ENCODE results near the gene GTF3C2. TPM values are rescaled to one million over a fixed set of nuclear protein-coding genes. Genes with fewer than 3 reads are reported as not detected.
A peak's percentile ranks its signal among the peaks of the same experiment; 100 is the strongest.

GTF3C2 gene
- total and polyA plus RNA-seq, 10 of the 15 experiments (the other 5 are each of a cell fraction or from before 2014, with no cell fraction given) = 45.9 to 105 (median 80.3) TPM

DNA sequence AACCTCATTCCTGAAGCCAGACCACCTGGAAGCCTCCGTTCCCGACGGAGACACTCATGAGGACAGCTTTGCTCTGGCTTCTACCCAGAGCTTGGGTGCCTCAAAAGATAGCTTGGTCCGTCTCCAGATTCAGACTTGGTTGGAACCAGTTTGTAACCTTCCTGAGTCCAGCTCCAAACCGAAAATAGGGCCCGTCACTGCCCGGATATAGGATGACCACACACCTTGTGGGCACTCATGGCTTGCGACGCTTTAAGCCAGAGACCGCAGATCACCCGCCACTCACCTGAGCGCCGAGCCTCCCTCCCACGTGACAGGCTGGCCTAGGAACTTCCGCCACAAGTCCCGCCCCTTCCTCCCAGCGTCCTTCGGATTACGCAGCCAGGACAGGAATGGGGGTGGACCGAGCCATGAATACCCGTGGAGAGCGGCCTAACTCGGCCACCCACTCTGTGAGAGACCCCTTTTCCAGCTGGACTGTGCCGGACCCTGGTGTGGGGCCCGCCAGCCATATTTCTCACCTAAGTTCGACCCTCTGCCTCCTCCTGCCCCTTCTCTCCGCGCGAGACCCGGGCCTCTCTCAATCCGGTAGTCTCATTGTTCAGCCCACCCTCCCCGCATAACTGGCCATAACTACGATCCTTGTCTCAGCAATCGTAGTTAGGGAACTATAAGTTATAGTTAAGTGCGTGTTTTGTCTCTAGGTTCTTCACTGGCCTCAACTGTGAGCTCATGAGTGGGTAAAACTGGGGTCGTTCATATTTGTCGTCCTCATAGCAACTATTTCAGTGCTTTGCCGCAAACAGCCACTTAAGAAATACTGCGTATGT, 33.6 kb downstream of the GTF3C2 start, which contains the start of gene MPV17 (continued):
- TF ChIP-seq NFYB (IDR thresholded peaks at IDR 0.05; ENCODE audit: insufficient read depth, low read depth, low read length) = peak; percentile 54; the same call in 1 of the 2 replicates
- no peak for TF ChIP-seq TCF12 (IDR thresholded peaks at IDR 0.05; ENCODE audit: low read depth, low read length)
- TF ChIP-seq, protein P1, sequence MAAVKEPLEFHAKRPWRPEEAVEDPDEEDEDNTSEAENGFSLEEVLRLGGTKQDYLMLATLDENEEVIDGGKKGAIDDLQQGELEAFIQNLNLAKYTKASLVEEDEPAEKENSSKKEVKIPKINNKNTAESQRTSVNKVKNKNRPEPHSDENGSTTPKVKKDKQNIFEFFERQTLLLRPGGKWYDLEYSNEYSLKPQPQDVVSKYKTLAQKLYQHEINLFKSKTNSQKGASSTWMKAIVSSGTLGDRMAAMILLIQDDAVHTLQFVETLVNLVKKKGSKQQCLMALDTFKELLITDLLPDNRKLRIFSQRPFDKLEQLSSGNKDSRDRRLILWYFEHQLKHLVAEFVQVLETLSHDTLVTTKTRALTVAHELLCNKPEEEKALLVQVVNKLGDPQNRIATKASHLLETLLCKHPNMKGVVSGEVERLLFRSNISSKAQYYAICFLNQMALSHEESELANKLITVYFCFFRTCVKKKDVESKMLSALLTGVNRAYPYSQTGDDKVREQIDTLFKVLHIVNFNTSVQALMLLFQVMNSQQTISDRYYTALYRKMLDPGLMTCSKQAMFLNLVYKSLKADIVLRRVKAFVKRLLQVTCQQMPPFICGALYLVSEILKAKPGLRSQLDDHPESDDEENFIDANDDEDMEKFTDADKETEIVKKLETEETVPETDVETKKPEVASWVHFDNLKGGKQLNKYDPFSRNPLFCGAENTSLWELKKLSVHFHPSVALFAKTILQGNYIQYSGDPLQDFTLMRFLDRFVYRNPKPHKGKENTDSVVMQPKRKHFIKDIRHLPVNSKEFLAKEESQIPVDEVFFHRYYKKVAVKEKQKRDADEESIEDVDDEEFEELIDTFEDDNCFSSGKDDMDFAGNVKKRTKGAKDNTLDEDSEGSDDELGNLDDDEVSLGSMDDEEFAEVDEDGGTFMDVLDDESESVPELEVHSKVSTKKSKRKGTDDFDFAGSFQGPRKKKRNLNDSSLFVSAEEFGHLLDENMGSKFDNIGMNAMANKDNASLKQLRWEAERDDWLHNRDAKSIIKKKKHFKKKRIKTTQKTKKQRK (IDR thresholded peaks at IDR 0.05; ENCODE audit: low read depth, low read length) = no peak

DNA sequence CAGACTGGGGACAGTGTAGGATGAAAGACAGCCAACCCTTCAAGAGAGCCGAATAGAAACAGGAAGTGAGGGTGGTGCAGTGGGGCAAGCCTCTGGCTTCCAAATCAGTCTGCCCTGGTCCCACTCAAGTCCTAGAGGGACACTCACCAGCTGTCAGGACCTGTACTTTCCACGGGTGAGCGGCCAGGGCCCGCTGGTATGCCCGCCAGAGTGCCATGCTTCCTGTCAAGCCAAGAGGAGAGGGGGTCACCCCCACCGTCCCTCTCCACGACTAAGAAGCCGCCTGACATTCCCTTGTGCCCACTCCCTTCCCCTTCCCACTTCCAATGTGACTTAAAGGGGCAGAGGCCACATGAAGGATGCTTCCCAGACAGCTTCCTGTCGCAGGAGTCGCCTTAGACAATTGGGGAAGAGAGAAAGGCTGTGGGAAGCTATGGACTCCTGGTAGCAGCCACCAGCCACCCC, 34.2 kb downstream of the GTF3C2 start:
- H3K79me2 ChIP-seq (ENCODE audit: control insufficient read depth, insufficient read depth, low read length) = peaks cover 27% of the 10 kb centered on the region
- no peaks in the 10 kb centered on the region for H3K27me3 ChIP-seq (replicated peaks in 1 of 2; ENCODE audit: control insufficient read depth in 2 of 2, insufficient read depth in 2 of 2, low read length in 1 of 2)
- 0% methylated on average over 10 of the region's 10 CpGs for WGBS (ENCODE audit: insufficient coverage, insufficient replicate concordance, low lambda C conversion rate, missing lambda C conversion rate)
- POLR2A ChIA-PET = interaction anchor here (0.7 to 1.9 kb wide), 3 partner anchors 25 to 188 kb away, joined by 3 to 5 read pairs (median 5); partner anchors contain the start of gene PREB
- RAD21 ChIA-PET (ENCODE audit: unreplicated experiment) = interaction anchor here (1.5 to 1.9 kb wide), 2 partner anchors 19 to 47 kb away, joined by 5 to 6 read pairs; no protein-coding TSS in a partner anchor
- intact Hi-C loops (cut with micrococcal nuclease; ENCODE audit: unreplicated experiment) = loop anchor here (2.0 kb wide), 1 partner anchor 48 kb away; the partner anchor contains the start of genes EIF2B4 and SNX17
- H4K20me1 ChIP-seq (ENCODE audit: control insufficient read depth, insufficient read depth) = no peaks in the 10 kb centered on the region
- no peaks in the 10 kb centered on the region for H3K9me3 ChIP-seq (replicated peaks; ENCODE audit: control insufficient read depth, insufficient read depth, low read length)
- H3K36me3 ChIP-seq (ENCODE audit: control insufficient read depth in 2 of 2, insufficient read depth in 2 of 2, low read length in 1 of 2) = peaks cover 2 to 7% of the 10 kb centered on the region in 2 experiments
- BruUV-seq (replicated peaks) = TSS peak; percentile 83
- H2AFZ ChIP-seq (ENCODE audit: control insufficient read depth, low read depth, low read length) = peak overlapping the region; percentile 85
- peak overlapping the region; percentile 98 for H3K9ac ChIP-seq (ENCODE audit: control insufficient read depth, insufficient read depth, low read length)
- FAIRE-seq (peak; percentile 23), DNase-seq (ENCODE audit: low read depth, low spot score) (no peak), ATAC-seq (peak; percentile 77)
- H3K27ac ChIP-seq (ENCODE audit: control insufficient read depth, insufficient read depth) = peak overlapping the region; percentile 95
- in situ Hi-C loops (cut with MboI) = no loop called here
- H3K4me1 ChIP-seq (ENCODE audit: control insufficient read depth, insufficient read depth, low read length) = peaks cover 6% of the 10 kb centered on the region
- SMC1A ChIA-PET (ENCODE audit: uncharacterized antibody, unreplicated experiment) = interaction anchor here (0.8 to 3.1 kb wide), 8 partner anchors 8 to 109 kb away, joined by 3 to 17 read pairs (median 4); partner anchors contain the start of genes EIF2B4 and GTF3C2
- CTCF ChIA-PET = interaction anchor here (1.0 to 5.7 kb wide), 6 partner anchors 20 to 361 kb away, joined by 4 to 49 read pairs (median 6); no protein-coding TSS in a partner anchor
- TF ChIP-seq PAX5 (IDR thresholded peaks at IDR 0.05; ENCODE audit: borderline replicate concordance, low read depth, low read length) (0 out of 2 replicates have a peak, but pooled peaks have one; percentile 8), GATAD2B (conservative IDR thresholded peaks at IDR 0.05; ENCODE audit: low read depth) (peak; percentile 15; the same call in 1 of the 2 replicates), BMI1 (IDR thresholded peaks at IDR 0.05; ENCODE audit: borderline replicate concordance) (no peak), BACH1 (IDR thresholded peaks at IDR 0.05; ENCODE audit: borderline replicate concordance) (peak; percentile 22; the same call in 1 of the 2 replicates), IKZF2 (IDR thresholded peaks at IDR 0.05) (peak in 1 of 2 experiments; percentile 25; a peak in 1 of 4 replicates), ZNF207 (IDR thresholded peaks at IDR 0.05; ENCODE audit: borderline replicate concordance) (no peak), SPI1 (IDR thresholded peaks at IDR 0.05; ENCODE audit: borderline replicate concordance, insufficient read depth, low read depth, low read length) (peak; percentile 90), SREBF2 (IDR thresholded peaks at IDR 0.05; ENCODE audit: low read length) (no peak), POLR2A (IDR thresholded peaks at IDR 0.05; ENCODE audit: low read depth, low read length) (0 out of 2 replicates have a peak, but pooled peaks have one; percentile 29), SMARCA5 (IDR thresholded peaks at IDR 0.05) (0 out of 2 replicates have a peak, but pooled peaks have one; percentile 13)
- TF ChIP-seq, protein P2, sequence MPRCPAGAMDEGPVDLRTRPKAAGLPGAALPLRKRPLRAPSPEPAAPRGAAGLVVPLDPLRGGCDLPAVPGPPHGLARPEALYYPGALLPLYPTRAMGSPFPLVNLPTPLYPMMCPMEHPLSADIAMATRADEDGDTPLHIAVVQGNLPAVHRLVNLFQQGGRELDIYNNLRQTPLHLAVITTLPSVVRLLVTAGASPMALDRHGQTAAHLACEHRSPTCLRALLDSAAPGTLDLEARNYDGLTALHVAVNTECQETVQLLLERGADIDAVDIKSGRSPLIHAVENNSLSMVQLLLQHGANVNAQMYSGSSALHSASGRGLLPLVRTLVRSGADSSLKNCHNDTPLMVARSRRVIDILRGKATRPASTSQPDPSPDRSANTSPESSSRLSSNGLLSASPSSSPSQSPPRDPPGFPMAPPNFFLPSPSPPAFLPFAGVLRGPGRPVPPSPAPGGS (IDR thresholded peaks at IDR 0.05; ENCODE audit: borderline replicate concordance, insufficient read depth, low read depth, low read length, poor library complexity, severe bottlenecking) = no peak
- H3K4me2 ChIP-seq (ENCODE audit: control insufficient read depth, insufficient read depth) = peak overlapping the region; percentile 95
- peak overlapping the region; percentile 99 for H3K4me3 ChIP-seq

All from GM12878 (cell line).